Measurements from ENCODE around the gene NTN1.

The NTN1 gene

GRCh38 chr17:9028202-9028987 lies 7.1 kb downstream of the NTN1 start:
- no peak for DNase-seq (ENCODE audit: low spot score)
- no peak for TF ChIP-seq CTCF (IDR thresholded peaks at IDR 0.05; ENCODE audit: extremely low read depth, missing control alignments)

- TF ChIP-seq CTCF (IDR thresholded peaks at IDR 0.05; ENCODE audit: extremely low read depth, missing control alignments) = no peak
- no peak for DNase-seq (ENCODE audit: low spot score)
Measured at GRCh38 chr17:9028988-9029570, 7.8 kb downstream of the NTN1 start.

GRCh38 chr17:9032151-9032550 lies 10.8 kb downstream of the NTN1 start:
- TF ChIP-seq CTCF (IDR thresholded peaks at IDR 0.05; ENCODE audit: extremely low read depth, missing control alignments) = no peak
- DNase-seq (ENCODE audit: low spot score) = no peak

GRCh38 chr17:9032583-9032982 lies 11.3 kb downstream of the NTN1 start:
- no peak for TF ChIP-seq CTCF (IDR thresholded peaks at IDR 0.05; ENCODE audit: extremely low read depth, missing control alignments)
- no peak for DNase-seq (ENCODE audit: low spot score)

- no peak for DNase-seq (ENCODE audit: low spot score)
- no peak for TF ChIP-seq CTCF (IDR thresholded peaks at IDR 0.05; ENCODE audit: extremely low read depth, missing control alignments)
Measured at GRCh38 chr17:9035249-9035648, 13.9 kb downstream of the NTN1 start.

- DNase-seq (ENCODE audit: low spot score) = no peak
- TF ChIP-seq CTCF (IDR thresholded peaks at IDR 0.05; ENCODE audit: extremely low read depth, missing control alignments) = no peak
Measured at GRCh38 chr17:9036336-9036735, 15.0 kb downstream of the NTN1 start.

- no peak for TF ChIP-seq CTCF (IDR thresholded peaks at IDR 0.05; ENCODE audit: extremely low read depth, missing control alignments)
- DNase-seq (ENCODE audit: low spot score) = no peak
Measured at GRCh38 chr17:9037736-9038135, 16.4 kb downstream of the NTN1 start.

All from GM20000 (cell line).